Endothelial cell of umbilical vein (primary cell): ENCODE results near the gene TRPM8.

Source experiments
- EZH2 ChIP-seq: IDR thresholded peaks from 2 replicates; pipeline ENCODE4 v1.6.1; 2012; ENCODE audit warnings: borderline replicate concordance, low read depth, mild to moderate bottlenecking, moderate library complexity, low read length, inconsistent platforms; ENCODE audit not compliant: severe bottlenecking
- POLR2A ChIP-seq: IDR thresholded peaks from 2 replicates; pipeline ENCODE4 v1.6.1; 2012; ENCODE audit warnings: low read depth, mild to moderate bottlenecking, control low read depth, low read length
- TF ChIP-seq, protein P1 (sequence below), 2 donors: IDR thresholded peaks; 1 replicate in 1 of 2; 2 replicates in 1 of 2; pipeline ENCODE4 v1.5.1; 2011; ENCODE audit warnings: low read length in 2 of 2, mild to moderate bottlenecking in 2 of 2, moderate library complexity in 2 of 2, control low read depth in 1 of 2, inconsistent platforms in 1 of 2, low read depth in 1 of 2; ENCODE audit not compliant: insufficient read depth in 1 of 2; ENCODE audit errors: extremely low read depth in 1 of 2

DNA sequence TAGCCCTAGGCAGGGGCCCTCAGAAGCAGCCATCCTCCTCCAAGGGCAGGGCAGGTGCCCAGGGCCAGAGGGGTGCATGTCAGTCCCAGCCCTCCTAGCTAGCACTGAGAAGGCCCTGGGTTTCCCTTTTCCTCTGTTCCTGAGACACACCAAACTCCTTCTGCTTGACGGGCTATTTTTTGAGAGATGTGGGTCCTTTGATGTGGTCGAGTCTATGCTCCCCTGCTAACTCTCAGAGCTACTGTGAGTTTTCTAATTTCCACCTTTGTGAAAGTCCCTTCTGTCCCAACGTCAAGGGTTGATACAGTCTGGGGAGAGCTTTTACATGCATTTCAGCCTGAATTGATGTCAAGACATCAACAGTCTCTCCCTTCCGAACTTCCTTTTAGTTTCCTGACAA lies 51.4 kb downstream of the TRPM8 start:
- TF ChIP-seq POLR2A (no peak), EZH2 (no peak)
- TF ChIP-seq, protein P1, sequence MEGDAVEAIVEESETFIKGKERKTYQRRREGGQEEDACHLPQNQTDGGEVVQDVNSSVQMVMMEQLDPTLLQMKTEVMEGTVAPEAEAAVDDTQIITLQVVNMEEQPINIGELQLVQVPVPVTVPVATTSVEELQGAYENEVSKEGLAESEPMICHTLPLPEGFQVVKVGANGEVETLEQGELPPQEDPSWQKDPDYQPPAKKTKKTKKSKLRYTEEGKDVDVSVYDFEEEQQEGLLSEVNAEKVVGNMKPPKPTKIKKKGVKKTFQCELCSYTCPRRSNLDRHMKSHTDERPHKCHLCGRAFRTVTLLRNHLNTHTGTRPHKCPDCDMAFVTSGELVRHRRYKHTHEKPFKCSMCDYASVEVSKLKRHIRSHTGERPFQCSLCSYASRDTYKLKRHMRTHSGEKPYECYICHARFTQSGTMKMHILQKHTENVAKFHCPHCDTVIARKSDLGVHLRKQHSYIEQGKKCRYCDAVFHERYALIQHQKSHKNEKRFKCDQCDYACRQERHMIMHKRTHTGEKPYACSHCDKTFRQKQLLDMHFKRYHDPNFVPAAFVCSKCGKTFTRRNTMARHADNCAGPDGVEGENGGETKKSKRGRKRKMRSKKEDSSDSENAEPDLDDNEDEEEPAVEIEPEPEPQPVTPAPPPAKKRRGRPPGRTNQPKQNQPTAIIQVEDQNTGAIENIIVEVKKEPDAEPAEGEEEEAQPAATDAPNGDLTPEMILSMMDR (IDR thresholded peaks at IDR 0.05; ENCODE audit: extremely low read depth in 1 of 2, insufficient read depth in 1 of 2, low read depth in 1 of 2, low read length in 2 of 2) = no peak
